GM19328 (cell line): ENCODE measurements around the gene CCDC74B.
A peak's percentile ranks its signal among the peaks of the same experiment; 100 is the strongest.
"Not testable (repeated sequence)": the region's sequence is repeated elsewhere in the genome, so short reads cannot be mapped to it uniquely, and the experiment has no call there.

Source experiments
- ATAC-seq: cut with Tn5 transposase; IDR thresholded peaks from one replicate; pipeline ENCODE4 v1.9.1; 2021; ENCODE audit warnings: mild to moderate bottlenecking, moderate library complexity; ENCODE audit not compliant: unreplicated experiment

Gene CCDC74B

DNA sequence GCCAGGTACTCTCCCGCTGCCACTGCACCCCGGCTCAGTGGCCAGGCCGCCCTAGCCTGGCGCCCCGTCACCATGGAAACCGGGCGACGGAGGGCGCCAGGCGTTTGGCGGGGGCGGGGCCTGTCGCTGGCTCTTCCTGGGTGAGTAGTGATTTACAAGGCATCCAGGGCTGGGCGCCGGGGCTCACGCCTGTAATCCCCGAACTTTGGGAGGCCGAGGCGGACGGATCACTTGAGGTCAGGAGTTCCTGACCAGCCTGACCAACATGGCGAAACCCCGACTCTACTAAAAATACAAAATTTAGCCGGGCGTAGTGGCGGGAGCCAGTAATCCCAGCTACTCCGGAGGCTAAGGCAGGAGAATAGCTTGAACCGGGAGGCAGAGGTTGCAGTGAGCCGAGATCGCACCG is at the start of gene CCDC74B:
TSS of gene CCDC74B (minus strand) at position 107 of the 409 bp plus-strand sequence. CDS start 116 bp downstream, outside the sequence.
- peak; percentile 87 for ATAC-seq

DNA sequence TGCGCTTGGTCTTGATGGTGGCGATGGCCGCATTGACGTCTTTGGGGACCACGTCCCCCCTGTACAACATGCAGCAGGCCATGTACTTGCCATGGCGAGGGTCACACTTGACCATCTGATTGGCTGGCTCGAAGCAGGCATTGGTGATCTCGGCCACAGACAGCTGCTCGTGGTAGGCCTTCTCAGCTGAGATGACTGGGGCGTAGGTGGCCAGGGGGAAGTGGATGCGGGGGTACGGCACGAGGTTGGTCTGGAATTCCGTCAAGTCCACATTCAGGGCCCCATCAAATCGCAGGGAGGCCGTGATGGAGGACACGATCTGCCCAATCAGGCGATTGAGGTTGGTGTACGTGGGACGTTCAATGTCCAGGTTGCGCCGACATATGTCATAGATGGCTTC is 48.9 kb upstream of the CCDC74B start:
- not testable (repeated sequence) for ATAC-seq

DNA sequence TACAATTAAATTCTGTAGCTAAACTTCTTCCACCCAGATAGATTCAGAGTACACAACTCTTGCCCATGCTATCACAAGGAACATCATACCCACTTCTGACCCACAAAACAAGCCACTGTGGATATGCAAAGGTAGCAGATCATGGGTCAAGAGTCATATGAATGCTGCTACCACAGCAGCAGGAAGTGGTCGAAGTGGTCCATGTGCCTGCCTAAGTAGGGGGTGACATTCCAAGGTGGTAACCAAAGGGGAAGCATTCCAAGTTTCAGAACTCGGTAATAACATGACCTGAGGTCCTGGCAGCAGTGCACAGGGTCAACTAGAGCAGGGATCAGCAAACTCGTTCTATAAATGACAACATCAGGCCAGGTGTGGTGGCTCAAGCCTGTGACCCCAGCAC is 47.5 kb upstream of the CCDC74B start:
- ATAC-seq: not testable (repeated sequence)

DNA sequence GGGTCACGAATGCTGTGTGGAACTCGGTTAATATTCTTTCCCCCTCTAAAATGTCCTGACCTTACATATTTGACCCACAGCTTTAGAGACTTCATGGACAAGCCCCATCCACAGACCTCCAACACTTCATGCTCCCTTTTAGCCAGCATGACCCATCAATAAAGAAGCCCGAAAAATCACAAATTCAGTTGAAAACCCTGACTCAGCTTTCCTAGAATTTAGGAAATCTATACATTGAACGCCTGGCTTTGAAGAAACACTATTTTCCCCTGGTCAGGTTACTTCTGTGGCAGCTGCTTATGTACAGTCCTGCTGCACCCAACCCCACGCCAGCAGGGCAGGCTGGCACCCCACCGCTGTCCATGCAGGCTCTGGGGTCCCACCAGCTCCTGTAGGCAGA is 46.4 kb upstream of the CCDC74B start:
- ATAC-seq: not testable (repeated sequence)

DNA sequence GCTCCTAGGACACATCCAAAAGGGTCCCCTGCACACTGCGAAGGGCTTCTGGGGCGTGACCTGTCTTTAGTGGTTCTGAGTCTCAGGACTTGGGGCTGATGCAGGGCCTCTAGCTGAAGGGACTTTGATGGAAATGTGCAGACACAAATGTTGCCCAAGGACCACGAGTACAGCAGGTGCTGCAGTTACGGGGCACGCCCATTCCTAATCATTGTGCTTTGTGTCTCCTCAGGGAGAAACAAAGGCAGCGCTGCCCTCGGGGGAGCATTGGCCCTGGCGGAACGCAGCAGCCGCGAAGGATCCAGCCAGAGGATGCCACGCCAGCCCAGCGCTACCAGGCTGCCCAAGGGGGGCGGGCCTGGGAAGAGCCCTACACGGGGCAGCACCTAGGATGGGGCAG is 45.3 kb upstream of the CCDC74B start:
- ATAC-seq: no peak

DNA sequence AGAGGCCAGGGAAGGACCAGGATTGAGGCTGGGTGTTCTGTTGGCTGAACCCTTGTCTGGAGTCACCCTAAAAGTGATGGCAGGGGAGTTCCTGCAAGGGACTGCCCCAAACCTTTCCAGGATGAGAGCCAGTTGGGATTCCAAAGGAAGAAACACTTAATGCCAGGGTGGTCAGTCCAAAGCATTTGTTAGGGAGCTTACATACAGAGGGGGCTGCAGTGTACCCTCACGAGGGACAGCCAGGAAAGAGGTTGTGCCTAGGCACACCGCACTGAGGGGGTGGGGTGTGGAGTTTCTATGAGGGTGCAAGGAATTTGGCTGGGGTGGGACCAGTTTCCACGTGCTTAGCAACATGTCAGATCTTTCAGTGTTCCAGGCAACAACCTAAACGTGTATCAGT is 44.0 kb upstream of the CCDC74B start:
- not testable (repeated sequence) for ATAC-seq

DNA sequence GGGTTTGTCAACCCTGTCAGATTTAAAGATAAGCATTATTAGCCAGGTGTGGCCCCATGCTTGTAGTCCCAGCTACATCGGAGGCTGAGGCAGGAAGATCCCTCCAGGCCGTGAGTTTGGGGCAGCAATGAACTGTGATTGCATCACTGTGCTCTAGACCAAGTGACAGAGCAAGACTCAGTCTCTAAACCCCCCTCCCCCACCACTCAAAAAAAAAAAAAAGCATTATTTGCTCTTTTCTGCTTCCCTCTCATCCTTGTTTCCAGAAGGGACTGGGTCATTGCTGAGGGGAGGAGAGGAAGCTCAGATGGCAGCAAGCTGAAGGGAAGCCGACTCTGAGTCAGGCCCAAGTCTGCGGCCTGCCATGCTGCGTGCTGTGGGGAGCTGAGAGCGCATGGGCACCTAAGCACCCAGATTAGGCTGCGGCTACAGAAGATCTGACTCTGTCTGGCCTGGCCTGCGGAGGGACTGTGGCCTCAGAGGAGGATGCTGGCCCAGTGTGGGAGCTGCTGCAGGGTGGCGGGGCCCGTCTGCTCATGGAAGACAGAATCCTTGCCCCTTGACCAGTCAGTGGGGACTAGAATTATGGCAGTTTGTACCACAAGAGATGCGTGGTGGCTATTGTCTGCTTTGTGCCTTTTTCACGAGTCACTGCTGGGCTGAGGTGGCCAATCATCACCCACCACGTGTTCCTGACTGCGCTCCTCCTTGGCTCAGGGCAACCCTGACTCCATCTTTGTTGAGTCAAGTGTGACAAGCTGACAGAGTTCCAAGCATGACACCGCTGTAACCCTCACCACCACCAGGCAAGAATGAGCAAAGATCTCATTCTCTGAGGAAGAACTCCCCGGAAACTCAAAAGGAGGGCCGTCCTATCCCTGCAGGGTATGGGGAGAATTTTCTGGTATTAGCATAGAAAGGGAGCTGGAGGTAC is 43.2 kb upstream of the CCDC74B start:
- not testable (repeated sequence) for ATAC-seq

DNA sequence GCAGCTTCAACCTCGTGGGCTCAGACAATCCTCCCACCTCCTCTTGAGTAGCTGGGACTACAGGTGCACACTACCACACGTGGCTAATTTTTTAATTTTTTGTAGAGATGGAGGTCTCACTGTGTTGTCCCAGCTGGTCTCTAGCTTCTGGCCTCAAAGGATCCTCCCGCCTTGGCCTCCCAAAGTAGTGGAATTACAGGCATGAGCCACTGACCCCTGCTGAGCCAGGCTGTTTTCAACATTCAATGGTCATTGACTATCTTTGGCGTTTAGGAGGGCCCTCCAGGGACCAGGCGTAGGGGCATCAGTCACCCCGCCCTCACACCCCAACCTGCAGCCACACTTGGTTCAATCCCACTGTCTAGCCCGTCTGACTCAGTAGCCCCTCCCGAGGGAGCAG is 42.4 kb upstream of the CCDC74B start:
- ATAC-seq: no peak

DNA sequence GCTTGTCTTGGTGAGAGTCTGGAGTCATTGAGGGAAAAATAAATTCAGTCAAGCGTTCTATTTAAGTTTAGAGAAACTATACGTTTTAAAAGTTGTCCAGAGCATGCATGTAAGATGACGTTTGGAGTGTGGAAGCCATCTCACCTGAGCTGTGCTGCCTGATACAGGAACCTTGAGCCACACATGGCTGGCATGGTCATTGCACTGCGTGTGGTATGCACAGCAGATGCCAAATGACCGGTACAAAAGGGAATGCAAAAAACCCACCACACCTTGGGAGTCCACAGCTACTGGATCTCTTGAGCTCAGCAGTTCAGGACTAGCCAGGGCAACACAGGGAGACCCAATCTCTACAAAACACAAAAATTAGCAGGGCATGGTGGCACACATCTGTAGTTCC is 41.5 kb upstream of the CCDC74B start:
- ATAC-seq: no peak

DNA sequence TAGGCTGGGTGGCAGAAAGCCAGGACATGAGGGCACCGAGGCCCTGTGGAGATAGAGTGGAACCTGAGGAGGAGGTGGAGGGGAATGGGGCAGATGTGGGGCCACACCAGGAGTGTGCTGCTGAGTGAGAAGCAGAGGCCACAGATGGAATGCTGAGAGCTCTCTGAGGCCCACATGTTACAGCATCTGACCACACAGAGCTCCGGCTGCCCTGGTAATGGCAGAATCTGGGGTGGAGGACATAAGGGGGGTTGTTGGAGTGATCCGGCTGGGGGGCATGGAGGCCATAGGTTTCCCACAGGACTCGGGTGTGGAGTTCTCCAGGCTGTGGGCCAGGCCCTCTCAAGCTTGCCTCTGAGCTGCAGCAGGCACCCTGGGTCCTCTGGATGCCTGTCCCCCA is 41.0 kb upstream of the CCDC74B start:
- ATAC-seq: no peak

DNA sequence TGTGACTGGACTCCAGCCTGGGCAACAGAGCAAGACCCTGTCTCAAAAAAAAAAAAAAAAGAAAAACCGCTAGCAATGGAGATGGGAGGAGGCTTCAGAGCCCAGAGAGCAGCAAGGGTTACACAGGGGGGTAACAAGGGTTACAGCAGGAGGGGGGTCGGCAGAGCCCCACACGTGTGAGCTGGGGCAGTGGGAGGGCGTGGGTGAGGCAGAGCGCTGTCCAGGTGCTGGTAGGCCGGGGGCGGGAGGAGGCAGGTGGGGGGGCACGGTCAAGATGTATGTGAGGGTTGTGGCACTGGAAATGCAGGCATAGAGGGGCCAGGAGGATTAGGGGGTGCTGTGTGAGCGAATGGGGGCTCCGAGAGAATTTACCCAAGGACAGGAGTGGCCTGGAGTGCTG is 40.5 kb upstream of the CCDC74B start:
- ATAC-seq: no peak

DNA sequence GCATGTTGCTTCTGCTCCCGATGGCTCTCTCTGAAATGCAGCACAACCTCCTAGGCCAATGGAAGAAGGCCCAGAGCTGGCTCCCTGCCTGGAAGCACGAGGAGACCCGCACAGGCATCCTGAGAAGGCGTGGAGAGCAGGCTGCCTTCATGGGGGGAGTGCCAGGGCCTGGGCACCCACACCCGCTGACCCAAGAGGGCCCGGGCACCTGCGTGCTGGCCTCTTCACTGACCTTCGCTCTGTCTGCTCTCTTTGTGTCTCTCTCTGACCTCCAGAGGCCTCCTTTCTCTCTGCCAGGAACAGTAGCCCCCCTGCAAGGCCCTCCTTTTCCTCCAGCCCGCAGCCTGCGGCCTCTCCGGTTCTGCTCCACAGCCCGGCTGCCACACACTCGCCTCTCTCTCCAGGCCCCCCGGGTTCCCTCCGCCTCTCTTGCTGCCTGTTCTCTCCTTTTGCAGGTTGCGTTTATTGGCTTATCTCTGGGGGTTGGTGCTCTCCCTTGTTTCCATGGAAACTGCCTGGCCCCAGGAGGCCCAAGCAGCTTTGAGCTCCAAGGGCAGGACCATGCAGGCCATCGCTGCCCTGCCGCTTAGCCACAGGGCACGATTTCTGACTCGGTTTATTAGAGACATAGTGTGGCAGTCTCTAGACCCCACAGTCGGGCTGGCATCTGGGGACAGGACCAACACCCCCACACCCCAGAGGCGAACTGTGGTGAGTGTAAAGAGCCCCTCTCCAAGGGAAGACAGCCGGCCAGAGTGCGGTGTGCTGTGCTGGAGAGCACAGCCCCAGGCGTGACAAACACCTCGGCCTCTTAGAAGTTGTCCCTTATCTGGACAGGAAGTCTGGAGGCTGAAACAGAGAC is 38.8 kb upstream of the CCDC74B start:
- ATAC-seq: no peak

DNA sequence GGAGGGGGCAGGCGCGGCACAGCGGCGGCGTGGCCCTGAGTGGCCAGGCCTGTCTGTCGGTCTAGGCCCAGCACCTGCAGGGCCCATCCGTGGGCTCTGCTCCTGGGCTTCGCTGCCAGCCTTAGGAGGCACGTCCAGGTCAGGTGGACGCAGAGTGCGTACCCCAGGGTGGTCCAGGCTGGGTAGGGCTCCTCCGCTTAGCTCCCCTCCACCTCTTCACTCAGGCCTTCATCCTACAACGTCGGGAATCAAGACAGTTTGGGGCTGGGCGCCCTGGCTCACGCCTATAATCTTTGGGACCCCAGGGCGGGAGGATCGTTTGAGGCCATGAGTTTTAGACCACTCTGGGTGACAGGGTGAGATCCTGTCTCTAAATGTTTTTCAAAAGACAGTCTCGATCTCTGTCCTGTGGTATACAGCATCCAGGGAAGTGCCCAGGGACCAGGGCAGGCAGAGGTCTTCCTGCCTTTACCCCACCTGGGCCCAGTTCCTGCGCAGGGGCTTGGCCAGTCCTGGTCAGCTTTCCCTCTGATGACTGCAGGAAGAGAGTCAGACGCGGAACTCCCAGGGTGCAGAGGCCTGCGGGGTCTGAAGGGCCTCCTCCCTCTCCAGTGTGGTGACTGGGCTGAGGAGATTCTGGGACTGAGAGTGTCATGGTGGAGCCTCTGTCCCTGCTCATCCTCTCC is 38.1 kb upstream of the CCDC74B start:
- peak; percentile 9 for ATAC-seq

DNA sequence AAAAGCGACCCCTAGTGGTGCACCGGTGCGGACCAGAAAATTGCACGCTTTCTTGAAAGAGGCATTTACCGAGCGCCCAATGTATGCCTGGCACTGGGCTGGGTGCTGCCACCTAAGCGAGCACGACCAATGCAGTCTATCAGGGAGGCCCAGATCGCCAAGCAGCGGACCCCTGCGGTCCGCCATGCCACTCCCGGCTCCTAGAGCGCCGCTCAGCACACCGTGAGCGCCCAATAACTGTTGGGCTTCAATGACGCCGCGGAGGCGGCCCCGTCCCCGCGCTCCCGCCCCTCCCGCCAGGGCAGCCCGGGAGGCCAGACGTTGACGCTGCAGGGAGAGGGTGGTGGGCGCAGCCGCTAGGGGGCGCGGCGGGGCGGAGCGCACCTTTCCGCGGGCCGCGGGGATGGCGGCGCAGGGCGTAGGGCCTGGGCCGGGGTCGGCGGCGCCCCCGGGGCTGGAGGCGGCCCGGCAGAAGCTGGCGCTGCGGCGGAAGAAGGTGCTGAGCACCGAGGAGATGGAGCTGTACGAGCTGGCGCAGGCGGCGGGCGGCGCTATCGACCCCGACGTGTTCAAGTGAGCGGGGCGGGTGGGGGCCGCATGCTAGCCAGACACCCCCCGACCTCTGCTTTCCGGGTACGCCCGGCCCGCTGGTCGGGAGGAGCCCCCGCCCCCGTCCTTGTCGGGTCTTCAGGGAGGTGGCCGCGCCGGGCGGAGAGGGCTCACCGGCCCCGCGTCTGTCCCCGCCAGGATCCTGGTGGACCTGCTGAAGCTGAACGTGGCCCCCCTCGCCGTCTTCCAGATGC is 37.2 kb upstream of the CCDC74B start, which contains the start of gene MZT2B:
TSS of gene MZT2B (plus strand) at position 383 of the 803 bp plus-strand sequence. CDS start at position 404, 21 bp downstream.
- ATAC-seq: peak; percentile 82

DNA sequence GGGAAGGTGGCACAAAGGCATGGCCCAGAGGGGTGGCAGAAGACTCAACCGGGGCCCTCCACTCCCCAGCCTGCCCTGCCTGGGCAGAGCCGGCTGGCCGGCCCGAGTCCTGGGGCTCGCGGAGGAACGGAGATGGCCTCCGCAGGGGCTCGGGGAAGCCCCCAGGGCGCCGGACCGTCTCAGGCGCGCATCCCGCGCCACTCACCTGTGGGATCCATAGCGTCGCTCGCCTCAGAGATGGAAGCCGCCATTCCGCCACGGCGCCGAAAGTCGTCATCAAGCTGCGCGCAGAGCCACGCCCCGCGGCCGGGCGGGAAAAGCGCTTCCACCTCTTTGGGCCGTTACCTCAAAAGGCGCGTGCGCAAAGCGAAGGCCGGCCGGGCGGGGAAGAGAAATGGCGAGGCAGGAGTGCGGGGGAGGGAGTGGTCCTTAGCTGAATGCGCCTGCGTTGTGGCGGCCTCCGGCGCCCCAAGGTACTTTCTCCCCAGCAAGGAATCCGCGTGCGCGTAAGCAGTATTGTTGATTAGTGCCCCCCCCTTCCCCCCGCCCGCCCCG is 36.5 kb upstream of the CCDC74B start, which contains the start of gene SMPD4:
TSS of gene SMPD4 (minus strand) at position 278 of the 555 bp plus-strand sequence. CDS start 5,010 bp downstream, outside the sequence.
- ATAC-seq: peak; percentile 57

DNA sequence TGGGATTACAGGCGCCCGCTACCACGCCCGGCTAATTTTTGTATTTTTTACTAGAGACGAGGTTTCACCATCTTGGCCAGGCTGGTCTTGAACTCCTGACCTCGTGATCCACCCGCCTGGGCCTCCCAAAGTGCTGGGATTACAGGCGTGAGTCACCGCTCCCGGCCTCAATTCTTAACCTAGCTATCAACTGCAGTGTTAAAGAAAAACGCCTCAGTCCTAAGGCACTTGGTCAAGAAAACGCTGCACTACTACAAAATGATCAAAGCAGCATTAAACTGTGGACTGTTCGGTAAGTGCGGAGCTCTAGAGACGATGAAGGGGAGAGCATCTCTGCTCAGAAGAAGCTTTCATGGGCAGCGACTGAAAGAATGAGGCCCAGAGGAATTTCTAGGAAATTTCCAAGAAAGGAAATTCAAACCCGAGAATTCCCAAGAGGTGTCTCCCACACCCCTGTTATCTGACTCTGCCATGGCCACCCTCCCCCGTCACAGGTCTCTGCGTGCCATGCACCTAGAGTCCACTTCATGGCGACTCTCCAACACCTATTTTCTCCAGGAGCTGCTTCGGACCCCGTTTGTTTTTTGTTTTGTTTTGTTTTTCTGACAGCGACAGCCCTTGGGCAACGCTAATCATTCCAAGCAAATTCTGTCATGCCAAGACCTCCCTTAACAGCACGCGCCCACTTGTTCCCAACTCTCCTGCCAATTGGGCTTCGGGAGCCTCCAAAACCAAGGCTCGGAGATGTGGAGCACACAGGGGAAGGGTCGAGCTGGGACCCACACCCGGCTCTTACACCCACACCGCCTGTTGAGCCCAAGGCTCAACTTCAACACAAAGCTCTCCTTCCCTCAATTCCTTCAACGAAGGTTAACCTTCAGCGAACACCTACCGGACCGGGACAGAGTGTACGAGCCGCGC is 35.8 kb upstream of the CCDC74B start:
- not testable (repeated sequence) for ATAC-seq

DNA sequence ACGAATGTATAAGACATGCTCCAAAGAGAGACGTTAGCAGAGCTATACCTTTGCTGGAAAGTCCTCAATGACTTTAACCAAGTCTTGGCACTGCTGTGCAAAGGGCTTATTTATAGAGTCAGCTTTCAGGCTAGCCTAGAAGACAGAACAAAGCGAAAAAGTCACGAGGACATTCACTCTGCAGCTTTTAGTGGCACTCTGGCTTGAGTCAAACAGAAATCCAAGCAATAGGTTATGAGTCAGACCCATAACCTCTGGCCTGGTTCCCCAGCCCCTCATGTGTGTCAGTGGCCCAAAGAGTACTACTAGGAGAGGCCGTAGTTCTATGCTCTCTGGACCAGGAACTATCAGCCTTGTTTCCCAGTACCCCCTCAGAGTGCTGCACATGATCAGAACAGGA is 30.0 kb upstream of the CCDC74B start:
- ATAC-seq: not testable (repeated sequence)

DNA sequence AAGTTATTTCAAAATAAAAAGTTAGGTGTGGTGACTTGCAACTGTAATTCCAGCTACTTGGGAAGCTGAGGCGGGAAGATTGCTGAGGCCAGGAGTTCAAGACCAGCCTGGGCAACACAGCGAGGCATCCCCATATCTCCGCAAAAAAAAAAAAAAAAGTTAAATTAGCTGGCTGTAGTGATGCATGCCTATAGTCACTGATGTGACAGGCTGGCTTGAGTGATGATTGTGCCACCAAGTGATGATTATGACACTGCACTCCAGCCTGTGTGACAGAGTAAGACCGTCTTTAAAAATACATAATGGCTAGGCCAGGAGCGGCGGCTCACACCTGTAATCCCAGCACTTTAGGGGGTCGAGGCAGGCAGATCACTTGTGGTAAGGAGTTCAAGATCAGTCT is 25.0 kb upstream of the CCDC74B start:
- ATAC-seq: no peak

DNA sequence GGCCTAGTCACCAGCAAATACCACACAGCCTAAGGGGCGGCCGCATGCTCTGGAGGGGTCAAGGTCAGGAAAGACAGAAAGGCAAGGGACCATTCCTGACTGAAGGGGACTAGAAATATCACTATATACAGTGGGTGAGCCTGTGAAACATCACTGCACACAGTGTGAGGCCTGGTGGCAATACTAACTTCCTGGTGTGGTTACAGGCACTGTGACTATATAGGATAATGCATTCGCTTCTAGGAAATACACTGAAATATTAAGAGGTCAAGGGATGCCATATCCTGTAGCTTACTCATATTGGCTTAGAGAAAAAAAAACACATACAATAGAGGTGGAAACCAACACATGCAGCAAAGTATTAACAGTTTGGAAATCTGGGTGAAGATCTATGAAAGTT is 24.3 kb upstream of the CCDC74B start:
- ATAC-seq: not testable (repeated sequence)
